T-helper 22 cell (primary cell): Measurements from ENCODE around the gene ANO2.

Experiments
- DNase-seq: peaks from one replicate; pipeline ENCODE4 v3.0.0-alpha.2; 2020; ENCODE audit warnings: low read depth

Gene ANO2

DNA sequence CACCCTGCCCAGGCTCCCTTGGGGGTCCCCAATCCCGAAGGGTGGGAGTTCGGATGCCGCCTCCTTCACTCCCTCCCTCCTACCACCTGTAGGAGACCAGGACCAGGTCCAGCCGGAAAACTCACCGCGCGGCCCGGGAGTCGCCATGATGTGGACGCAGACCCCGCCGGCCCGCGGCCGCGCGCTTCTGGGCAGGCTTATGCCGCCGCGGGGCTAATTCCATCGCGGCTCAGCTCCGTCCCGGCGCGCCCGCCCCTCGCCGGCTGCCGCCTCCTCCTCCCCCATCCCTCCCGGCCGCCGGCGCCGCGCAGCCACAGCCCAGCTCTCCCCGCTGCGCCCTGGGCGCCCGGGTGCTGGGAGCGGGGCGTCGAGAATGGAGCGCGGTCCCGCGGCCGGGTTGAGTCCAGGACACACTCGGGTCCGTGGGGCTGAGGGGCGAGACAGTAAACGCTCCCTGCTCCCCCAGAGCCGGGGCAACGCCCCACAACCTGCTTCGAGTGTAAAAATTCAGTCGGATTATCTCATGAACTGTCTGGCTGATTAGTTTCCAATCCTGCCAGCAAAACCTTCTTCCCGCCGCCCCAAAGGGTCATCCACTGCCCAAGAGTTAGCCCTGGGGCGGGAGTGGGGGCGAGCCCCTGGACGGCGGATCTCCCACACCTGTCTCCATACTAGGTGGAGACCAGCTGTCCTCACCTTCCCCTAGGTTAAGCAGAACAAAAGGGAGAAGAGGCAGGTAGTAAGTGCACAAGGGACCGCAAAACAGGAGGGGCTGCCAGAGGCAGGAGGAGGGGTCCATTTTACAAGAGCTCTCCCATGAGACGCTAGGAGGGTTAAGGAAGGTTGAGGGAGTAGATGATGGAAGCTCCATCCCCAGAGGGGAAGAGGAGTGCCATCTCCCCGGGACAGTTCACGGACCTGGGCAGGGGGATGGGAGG is at the start of gene ANO2:
Gene ANO2 (minus strand): TSS at position 189 of the 938 bp plus-strand sequence. CDS start 42 bp downstream, at position 147.
- no peak for DNase-seq

DNA sequence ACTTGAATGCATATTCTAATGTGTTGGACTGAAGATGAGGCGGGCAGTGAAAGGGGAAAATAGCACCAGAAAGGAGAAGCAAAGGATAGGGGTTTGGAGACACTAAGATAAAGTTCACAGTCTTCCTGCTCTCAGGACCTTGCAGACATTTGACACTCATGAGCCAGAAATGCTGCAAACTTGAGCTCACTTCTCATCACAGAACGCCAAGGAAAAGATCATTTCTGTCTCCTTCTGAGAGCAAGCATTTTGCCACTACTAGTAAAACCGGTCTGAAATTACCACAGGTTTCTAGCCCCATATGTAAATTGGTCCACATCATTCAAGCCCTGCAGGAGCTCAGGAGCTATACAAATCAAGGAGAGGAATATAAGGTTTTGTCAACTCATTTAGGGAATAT is 44.6 kb upstream of the ANO2 start:
- no peak for DNase-seq

DNA sequence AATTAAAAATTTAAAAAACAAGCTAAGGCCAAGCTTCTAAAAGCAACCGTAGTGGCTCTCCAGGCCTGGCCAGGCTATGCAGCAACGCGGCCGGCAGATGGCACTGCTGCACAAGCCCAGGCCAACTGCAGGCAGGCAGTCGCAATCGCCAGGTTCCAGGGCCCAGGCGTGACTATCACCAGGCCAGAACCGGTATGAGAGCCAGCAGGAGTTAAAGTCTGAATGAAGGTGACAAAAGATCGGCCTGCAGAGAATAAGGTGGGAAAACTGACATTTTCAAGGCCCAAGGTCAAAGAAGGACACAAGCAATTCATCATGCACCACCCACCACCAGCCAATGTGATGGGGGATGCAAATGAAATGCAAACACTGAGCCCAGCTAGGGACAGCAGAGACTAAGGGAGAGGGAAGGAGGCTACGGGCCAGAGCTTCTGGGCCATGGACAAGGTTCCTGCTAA is 43.6 kb upstream of the ANO2 start:
- peak; percentile 14 for DNase-seq

DNA sequence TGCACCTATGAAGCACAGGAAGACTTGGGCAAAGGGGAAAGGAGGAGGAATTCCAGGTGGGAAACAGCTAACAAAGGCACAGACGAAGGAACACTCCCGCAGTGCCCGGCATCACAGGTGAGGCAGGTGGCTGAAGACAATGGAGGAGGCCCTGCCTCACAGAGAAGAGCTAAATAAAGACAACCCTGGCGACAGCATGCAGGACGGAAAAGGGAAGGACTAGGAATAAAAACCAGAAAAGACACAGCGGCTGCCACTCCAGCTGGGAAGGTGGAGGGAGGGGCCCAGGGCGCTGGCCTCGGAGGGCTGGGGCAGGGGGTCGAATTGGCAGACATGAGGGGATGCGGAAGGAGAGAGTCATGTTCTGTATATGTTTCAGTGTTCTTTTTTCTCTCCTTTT is 43.0 kb upstream of the ANO2 start:
- DNase-seq, result no peak

DNA sequence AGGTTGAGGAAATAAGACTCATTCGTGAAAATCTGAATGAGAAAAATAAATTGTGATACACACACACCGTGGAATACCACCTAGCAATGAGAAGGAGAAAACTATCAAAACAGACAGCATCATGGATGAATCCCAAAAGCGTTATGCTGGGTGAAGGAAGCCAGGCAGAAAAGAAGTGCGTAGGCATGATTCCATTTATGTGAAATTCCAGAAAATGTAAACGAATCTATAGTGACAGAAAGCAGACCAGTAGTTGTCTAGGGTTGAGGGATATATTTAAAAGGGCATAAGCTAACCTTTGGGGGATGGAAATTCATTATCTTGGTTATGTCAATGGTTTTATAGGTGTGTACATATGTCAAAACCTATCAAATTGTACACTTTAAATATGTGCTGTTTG is 42.5 kb upstream of the ANO2 start:
- DNase-seq, result no peak

DNA sequence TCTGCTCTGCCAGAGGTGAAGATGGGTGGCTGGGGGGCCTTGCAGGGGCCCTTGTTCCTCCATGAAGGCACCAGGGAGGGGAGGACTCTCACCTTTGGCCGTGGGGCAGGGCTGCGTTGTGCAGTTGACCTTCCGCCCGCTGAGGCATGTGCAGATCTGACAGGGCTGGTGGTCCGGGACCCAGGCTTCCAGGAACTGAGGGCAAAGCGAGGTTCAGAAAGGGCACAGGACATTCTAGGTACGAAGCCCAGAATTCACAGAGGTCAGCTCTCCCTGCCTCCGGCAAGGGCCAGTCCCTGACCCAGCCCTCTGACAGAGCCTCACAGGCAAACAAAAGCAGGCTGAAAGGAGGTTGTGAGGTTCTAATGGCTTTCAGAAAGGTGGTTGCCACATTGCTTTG is 40.4 kb upstream of the ANO2 start:
- DNase-seq, result no peak

DNA sequence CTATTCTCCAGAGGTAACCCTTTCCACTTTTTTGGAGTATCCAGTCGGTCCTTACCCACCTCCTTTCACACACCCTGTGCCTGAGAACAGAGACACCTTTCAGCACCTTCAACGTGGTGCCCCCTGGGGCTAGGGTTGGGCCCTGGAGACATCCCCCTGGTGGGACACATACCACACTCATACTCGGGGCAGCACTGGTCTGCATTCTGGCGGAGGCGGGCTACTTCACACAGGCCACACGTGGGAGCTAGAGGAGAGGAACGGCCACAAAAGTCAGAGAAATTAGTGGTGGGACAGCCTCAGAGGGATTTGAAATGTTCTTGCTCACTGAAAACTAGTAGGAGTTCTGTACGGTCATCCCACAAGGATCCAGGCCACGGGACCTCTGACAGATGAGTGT is 39.8 kb upstream of the ANO2 start:
- no peak for DNase-seq

DNA sequence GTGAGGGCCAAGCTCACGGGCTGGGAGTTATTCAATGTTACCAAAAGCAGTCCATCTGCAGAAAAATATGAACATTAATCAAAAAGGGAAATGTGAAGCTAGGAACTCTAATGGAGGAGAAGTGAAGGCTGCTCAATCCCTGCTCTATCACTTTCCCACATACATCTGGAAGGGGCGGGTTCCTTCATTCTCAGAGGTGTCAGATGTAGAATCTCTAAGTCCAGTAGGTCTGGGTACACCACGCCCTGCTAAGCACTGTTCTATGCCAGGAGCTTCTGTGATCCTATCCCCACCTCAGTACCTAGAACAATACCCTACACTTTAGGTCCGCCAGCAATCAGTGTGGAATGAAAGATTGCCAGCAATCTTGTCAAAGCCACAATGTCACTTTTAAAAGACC is 37.0 kb upstream of the ANO2 start:
- no peak for DNase-seq

DNA sequence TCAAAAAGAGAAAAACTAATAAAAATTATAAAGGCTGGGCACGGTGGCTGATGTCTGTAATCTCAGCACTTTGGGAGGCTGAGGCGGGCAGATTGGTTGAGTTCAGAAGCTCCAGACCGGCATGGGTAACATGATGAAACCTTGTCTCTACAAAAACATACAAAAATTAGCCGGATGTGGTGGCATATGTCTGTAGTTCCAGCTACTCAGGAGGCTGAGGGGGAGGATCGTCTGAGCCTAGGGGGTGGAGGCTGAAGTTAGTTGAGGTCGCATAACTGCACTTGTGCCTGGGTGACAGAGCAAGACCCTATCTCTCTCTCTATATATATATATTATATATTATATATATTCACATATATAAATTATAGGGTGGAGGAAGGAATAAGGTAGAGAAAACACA is 32.5 kb upstream of the ANO2 start:
- DNase-seq, result no peak

DNA sequence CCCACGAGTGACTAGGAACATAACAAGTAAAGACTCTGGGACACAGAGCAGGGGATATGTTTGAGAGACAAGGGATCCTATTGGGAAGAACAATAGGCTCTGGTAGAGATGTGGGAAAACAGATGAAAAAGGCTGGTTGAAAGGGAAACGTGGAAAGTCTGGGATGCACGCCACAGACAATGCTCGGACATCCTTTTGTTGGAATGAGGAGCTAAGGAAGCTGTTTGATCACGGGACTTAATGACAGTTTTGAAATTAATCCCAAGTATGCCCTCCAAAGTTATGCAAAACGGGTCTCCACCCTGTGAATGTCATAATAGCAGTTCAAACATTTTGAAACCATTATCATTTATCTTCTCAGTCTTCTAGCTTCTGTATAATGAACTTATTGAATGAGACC is 31.7 kb upstream of the ANO2 start:
- no peak for DNase-seq

DNA sequence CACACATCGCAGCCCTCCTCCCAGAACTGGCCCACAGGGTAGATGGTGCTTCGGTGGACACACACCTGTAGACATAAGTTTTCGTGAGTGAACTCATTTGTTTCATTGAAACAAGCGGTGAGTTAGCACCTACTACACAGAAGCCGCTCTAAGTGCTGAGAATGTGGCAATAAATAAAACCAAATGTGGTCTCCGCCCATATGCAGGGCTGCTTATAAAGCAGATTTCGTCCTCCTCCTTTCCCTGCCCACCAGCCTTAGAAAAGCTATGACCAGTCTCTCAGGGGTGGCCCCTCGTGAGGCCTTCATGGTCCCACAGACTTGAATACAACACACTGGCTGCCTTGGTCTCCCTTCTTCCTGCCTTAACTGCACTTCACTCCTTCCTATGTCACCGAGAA is 31.1 kb upstream of the ANO2 start:
- no peak for DNase-seq

DNA sequence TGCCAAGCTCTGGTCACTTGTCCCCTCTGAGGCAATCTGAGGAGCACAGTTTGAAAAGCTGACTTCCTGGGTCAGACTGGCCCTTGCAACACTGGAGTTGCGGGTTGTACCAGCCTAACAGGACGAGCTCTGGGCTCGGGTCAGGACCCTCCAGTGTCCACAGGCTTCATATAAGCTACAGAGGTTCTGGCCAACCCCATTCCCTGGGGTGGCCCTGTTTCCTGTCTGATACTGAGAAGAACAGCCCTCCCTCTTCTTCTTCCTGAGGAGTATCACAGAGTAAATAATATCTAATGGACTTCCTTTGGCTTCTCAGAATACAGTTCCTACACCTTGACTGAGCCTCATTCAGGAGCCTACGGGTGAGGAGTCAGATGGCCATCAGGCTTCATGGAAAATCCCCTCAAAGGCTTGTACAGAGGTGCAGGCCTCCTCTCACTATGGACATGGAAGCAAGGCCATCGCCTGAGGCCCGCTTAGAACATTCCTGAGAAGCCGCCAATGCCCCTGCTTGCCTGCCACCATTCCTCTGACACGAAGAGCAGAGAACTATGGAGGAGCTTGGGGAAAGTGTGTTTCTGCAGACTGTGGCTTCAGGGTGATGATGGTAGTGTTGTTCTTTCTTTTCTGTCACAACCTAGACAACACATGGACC is 28.5 kb upstream of the ANO2 start:
- no peak for DNase-seq

DNA sequence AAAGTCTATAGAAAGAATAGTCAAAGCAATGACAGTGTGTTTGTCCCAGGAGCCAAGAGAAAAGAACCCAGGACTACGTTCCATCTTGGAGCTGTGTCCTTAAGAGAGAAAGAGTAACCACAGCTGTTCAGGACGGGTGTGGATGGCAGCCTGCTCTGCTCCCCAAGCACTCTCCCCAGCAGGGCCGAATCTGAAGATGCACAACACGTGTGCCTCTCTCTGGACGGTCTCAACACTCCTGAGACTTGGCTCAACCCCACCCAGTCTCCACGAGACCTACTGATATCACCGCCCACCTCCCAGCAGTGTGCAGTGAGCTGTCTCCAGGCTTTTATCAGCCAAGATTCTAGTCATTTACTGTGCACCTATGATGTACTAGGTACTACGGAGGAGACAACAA is 27.3 kb upstream of the ANO2 start:
- no peak for DNase-seq

DNA sequence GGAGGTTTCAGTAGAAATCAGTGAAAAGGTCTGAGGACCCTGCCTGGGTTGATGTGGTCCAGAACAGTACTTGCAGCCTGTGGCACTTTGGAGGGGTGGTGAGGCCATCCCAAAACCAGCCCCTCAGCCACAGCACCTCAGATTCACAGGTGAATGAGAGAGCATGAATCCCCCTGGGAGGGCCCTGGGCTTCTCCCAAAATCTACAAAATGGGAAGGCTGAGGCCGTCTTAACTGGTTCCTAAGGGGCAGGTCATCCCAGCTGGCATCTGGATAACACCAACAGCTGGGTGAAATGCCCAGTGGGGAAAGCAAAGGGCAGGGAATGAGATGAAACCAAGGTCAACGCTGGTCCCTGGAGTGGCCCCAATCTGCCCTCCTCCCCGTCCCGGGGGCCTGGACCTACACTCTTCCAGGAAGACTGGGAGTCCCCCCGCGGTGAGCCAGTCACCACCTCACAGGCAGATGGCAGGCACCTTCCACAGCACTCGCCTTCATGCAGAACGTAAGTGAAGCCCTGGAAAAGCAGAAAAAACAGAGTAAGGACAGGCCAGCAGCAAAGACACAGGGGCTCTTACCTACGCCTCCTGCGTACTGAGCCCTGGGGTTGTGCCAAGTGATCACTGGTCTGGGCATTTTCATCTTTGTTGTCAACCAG is 26.3 kb upstream of the ANO2 start:
- DNase-seq, result no peak

DNA sequence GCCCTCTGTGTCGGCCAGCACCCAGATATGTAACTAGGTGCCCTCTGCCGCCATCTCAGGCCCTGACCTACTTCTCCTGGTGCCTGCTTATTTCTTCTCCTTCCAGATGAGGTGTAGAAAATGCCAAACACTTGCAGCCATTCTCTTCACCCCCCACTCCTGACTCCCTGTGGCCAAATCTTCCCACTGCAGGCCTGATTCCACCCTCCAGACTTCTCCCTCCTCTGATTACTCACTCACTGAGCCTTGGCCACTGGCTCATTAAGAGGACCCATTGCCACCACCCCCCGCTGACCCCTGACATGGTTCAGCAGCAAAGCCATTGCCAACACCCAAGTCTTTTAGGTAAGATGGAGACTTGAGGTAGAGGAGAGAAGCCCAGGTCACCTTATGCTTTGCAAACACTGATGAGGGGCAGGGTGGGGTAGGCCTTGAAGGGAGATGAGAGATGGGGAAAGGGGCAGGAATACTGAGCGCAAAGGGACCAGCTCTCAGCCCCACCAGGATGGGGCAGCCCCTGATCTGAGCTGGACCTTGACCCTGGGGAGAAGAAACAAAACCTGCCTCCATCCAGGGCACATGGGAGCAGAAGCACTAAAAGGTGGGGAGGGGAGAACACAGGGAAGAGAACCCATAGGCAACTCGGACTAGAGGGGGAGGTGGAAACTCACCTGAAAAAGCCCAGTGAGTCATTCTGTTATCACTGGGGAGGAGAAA is 25.1 kb upstream of the ANO2 start:
- DNase-seq, result no peak

DNA sequence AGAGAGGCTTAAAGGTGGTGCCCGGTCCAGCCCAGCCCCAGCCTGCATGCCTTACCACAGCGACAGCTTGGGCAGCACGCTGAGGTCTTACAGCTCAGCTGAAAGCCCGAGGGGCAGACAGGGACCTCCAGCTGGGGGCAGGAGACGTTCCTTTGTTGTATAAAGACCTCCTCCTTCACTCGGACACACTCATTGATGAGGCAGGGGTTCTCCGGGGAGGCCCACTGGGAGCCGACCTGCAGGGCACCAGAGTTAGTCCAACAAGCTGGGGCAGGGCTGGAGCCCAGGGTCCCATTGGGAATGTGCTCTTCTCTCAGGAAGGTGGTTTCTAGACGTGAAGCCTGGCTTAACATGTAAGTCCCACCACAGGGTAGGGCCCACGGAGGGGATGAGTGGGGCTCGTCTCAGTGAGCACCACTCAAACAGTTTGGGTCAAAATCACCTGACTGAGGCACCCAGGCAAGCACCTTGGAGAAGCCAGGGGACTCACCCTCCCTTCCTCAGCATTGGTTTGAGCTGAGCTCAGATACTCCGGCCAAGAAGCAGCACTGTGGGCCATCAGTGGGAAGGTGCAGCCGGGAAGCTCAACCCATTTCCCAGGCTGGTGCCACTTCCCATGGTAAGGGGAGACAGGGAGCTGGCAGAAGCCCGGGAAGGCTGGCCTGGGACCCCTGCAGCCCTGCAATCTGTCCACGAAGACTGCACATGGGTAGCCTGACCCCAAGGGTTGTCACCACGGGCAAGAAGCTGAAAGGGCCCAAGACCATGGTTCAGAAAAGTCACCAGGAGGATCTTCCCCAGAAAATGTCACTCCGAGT is 24.3 kb upstream of the ANO2 start:
- no peak for DNase-seq

DNA sequence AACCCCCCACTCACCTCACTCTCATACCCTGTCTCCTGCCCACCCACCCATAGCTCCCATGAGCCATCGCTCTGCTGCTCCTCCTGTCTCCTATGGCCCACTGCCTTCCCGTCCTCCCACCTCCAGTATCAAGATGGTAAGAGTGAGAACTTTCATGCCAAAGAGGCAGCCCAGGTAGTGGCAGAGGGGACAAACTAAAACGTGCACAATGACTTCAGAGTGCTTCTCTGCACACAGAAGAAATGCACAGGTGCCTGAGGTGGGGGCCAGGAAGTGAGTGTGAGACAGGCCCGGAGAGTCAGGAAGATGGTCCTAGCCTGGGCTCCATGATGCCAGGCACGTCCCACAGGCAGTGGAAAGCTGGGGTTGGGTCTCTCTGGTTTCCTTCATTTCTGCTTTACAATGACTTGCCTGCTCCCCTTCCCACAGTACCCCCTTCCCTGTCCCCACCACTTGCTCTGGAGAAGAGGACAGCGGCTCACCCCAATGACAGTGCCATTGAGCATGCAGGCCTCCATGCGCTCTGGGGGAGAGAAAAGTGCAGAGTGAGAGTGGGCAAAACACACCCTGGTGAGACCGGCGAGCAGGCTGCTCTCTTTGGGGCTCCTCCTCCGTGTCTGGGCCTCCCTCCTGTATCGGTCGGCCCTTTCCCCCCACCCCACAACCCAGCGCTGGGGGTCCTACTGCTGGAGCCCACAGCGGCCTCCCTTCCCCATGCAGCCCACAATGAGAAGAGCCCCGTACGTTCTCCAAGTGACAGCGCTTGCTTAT is 22.8 kb upstream of the ANO2 start:
- no peak for DNase-seq

DNA sequence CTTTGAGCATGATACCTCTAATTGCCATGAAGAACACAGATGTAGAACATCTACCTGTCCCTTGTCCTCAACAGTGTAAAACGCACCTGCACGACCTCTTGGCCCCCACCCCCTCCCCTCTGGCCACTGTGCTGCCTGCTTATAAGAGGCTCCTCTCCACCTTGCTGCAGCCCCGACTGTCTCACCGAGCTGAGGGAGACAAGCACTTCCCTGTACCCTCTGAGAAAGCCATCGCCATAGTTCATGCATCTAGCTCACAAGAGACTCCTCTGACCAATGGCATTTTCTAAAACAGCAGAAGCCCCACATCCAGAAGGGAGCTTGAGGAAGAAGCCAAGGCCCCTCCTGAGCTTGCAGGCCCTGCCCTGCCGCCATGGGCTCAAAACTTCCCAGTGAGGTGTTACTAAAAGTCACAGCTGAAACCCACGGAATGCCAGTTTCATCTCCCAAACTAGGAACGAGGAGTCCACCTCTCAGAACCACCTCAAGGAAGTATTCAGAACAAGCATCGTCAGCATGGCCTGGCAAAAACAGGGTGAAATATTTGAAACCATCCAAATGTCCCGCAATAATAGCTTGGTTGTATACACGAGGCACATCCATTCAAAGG is 21.5 kb upstream of the ANO2 start:
- DNase-seq, result no peak

DNA sequence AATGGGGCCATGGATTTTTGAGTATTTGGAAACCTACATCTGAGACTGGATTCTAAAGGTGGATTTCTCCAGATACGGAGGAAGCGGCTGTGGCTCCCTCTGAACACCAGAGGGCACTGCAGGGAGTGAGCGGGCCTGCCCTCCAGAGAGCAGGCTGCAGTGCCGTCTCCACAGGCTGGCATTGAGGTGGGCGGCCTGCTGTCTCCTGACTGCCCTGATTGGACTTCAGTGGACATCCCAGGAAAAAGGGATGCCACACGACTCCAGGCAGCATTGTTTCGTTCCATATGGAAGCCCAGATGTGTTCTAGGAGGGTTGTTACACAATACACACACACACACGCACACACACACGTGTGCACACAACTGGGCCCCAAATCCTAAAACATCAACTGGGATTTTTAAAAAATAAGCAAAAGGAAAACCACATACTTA is 20.9 kb upstream of the ANO2 start:
- DNase-seq, result no peak
